NCI-H524 (cell line): ENCODE data around the gene RGS9.
A peak's percentile ranks its signal among the peaks of the same experiment; 100 is the strongest.
"Not testable (repeated sequence)": the region's sequence is repeated elsewhere in the genome, so short reads cannot be mapped to it uniquely, and the experiment has no call there.

Source experiments
- DNase-seq, 2 experiments: peaks; one replicate each; lab custom pipeline; 2025; lab: John Stamatoyannopoulos, UW

The RGS9 gene

GRCh38 chr17:65183736-65184135 lies 46.6 kb downstream of the RGS9 start:
- no peak for DNase-seq

- DNase-seq: no peak
Observed at GRCh38 chr17:65184235-65184959, 47.2 kb downstream of the RGS9 start.

- no peak for DNase-seq
Observed at GRCh38 chr17:65185062-65185461, 47.9 kb downstream of the RGS9 start.

- DNase-seq: no peak
Observed at GRCh38 chr17:65185668-65186382, 48.7 kb downstream of the RGS9 start.

GRCh38 chr17:65190467-65191097 lies 53.4 kb downstream of the RGS9 start:
- no peak for DNase-seq

GRCh38 chr17:65191811-65192740 lies 54.9 kb downstream of the RGS9 start:
- DNase-seq: no peak

- no peak for DNase-seq
Observed at GRCh38 chr17:65193305-65193704, 56.1 kb downstream of the RGS9 start.

GRCh38 chr17:65193716-65194293 lies 56.6 kb downstream of the RGS9 start:
- no peak for DNase-seq

- no peak for DNase-seq
Observed at GRCh38 chr17:65194670-65195334, 57.6 kb downstream of the RGS9 start.

GRCh38 chr17:65195716-65196115 lies 58.5 kb downstream of the RGS9 start:
- DNase-seq: no peak

GRCh38 chr17:65196617-65197016 lies 59.4 kb downstream of the RGS9 start:
- peak in 1 of 2 experiments; percentile 34 for DNase-seq

GRCh38 chr17:65197201-65197600 lies 60.0 kb downstream of the RGS9 start:
- DNase-seq: no peak

- peak; percentile 46 to 77 for DNase-seq
Observed at GRCh38 chr17:65198653-65199382, 61.6 kb downstream of the RGS9 start.

- DNase-seq: no peak
Observed at GRCh38 chr17:65201331-65201730, 64.2 kb downstream of the RGS9 start.

GRCh38 chr17:65202844-65203571 lies 65.8 kb downstream of the RGS9 start:
- no peak for DNase-seq

GRCh38 chr17:65204001-65204400 lies 66.8 kb downstream of the RGS9 start:
- no peak for DNase-seq

GRCh38 chr17:65205655-65206054 lies 68.5 kb downstream of the RGS9 start:
- no peak for DNase-seq

- not testable (repeated sequence) for DNase-seq
Observed at GRCh38 chr17:65207448-65207847, 70.3 kb downstream of the RGS9 start.

- no peak for DNase-seq
Observed at GRCh38 chr17:65208717-65209116, 71.5 kb downstream of the RGS9 start.

- DNase-seq: no peak
Observed at GRCh38 chr17:65218261-65218660, 81.1 kb downstream of the RGS9 start.
